Measurements from ENCODE around the gene NINJ1. TPM values are rescaled to one million over a fixed set of nuclear protein-coding genes. Genes with fewer than 3 reads are reported as not detected.

Gene NINJ1
- total and polyA plus RNA-seq, 2 donors (not counting 1 experiment from before 2014, with no cell fraction given), result 7.2 to 59.9 TPM

- no peaks in the 10 kb centered on the region for H3K36me3 ChIP-seq (ENCODE audit: control insufficient read depth, insufficient read depth, low read length)
- H3K4me1 ChIP-seq (ENCODE audit: control insufficient read depth, extremely low read depth, insufficient read depth, low read length), result peaks cover 10% of the 10 kb centered on the region
- H3K4me3 ChIP-seq (replicated peaks in 1 of 4; ENCODE audit: control extremely low read depth in 1 of 4, insufficient read depth in 1 of 4, low read depth in 3 of 4, low read length in 4 of 4), result no peak overlapping the region
- H3K9ac ChIP-seq (ENCODE audit: insufficient read depth, low read length), result no peak overlapping the region
- H3K27ac ChIP-seq (ENCODE audit: insufficient read depth, low read length), result no peak overlapping the region
- no peaks in the 10 kb centered on the region for H3K27me3 ChIP-seq (ENCODE audit: control insufficient read depth, insufficient read depth, low read length)
- TF ChIP-seq EZH2 (IDR thresholded peaks at IDR 0.05; ENCODE audit: low read length, missing control alignments), result no peak
- TF ChIP-seq, protein P1, sequence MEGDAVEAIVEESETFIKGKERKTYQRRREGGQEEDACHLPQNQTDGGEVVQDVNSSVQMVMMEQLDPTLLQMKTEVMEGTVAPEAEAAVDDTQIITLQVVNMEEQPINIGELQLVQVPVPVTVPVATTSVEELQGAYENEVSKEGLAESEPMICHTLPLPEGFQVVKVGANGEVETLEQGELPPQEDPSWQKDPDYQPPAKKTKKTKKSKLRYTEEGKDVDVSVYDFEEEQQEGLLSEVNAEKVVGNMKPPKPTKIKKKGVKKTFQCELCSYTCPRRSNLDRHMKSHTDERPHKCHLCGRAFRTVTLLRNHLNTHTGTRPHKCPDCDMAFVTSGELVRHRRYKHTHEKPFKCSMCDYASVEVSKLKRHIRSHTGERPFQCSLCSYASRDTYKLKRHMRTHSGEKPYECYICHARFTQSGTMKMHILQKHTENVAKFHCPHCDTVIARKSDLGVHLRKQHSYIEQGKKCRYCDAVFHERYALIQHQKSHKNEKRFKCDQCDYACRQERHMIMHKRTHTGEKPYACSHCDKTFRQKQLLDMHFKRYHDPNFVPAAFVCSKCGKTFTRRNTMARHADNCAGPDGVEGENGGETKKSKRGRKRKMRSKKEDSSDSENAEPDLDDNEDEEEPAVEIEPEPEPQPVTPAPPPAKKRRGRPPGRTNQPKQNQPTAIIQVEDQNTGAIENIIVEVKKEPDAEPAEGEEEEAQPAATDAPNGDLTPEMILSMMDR (conservative IDR thresholded peaks at IDR 0.05 in 1 of 2, IDR thresholded peaks at IDR 0.05 in 1 of 2; ENCODE audit: low read depth in 1 of 2, low read length in 2 of 2), result no peak
- no peaks in the 10 kb centered on the region for H4K20me1 ChIP-seq (ENCODE audit: control insufficient read depth, extremely low read depth, insufficient read depth, low read length)
- DNase-seq (ENCODE audit: low read depth in 2 of 2), result no peak
- H3K4me2 ChIP-seq (ENCODE audit: extremely low read depth, insufficient read depth, low read length), result no peak overlapping the region
- H3K79me2 ChIP-seq (ENCODE audit: control insufficient read depth, insufficient read depth, low read length), result no peaks in the 10 kb centered on the region
- no peaks in the 10 kb centered on the region for H3K9me3 ChIP-seq (ENCODE audit: control insufficient read depth, insufficient read depth, low read depth, low read length)
- no peak overlapping the region for H2AFZ ChIP-seq (ENCODE audit: low read length)
Observed at GRCh38 chr9:93091056-93091452, 43.0 kb downstream of the NINJ1 start.

DNA sequence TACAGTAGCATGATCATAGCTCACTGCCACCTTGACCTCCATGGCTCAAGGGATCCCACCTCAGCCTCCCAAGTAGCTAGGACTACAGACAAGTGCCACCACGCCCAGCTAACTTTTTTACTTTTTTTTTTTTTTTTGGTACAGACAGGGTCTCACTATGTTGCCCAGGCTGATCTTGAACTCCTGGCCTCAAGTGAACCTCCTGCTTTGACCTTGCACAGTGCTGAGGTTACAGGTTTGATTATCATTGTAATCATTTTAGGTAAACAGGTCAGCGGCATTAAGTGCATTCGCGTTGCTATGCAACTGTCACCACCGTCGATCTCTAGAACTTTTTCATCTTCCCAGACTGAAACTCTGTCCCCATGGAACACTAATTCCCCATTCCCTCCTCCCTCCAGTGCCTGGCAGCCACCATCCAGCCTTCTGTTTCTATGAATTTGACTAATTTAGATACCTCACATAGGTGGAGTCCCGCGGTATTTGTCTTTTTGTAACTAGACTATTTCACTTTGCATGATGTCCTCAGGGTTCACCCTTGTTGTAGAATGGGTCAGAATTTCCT is 43.9 kb downstream of the NINJ1 start:
- peaks cover 10% of the 10 kb centered on the region for H3K4me1 ChIP-seq (ENCODE audit: control insufficient read depth, extremely low read depth, insufficient read depth, low read length)
- H3K36me3 ChIP-seq (ENCODE audit: control insufficient read depth, insufficient read depth, low read length), result no peaks in the 10 kb centered on the region
- no peaks in the 10 kb centered on the region for H3K79me2 ChIP-seq (ENCODE audit: control insufficient read depth, insufficient read depth, low read length)
- H3K4me2 ChIP-seq (ENCODE audit: extremely low read depth, insufficient read depth, low read length), result no peak overlapping the region
- H3K9me3 ChIP-seq (ENCODE audit: control insufficient read depth, insufficient read depth, low read depth, low read length), result no peaks in the 10 kb centered on the region
- no peaks in the 10 kb centered on the region for H4K20me1 ChIP-seq (ENCODE audit: control insufficient read depth, extremely low read depth, insufficient read depth, low read length)
- no peak overlapping the region for H3K4me3 ChIP-seq (replicated peaks in 1 of 4; ENCODE audit: control extremely low read depth in 1 of 4, insufficient read depth in 1 of 4, low read depth in 3 of 4, low read length in 4 of 4)
- no peak overlapping the region for H2AFZ ChIP-seq (ENCODE audit: low read length)
- no peak overlapping the region for H3K27ac ChIP-seq (ENCODE audit: insufficient read depth, low read length)
- no peaks in the 10 kb centered on the region for H3K27me3 ChIP-seq (ENCODE audit: control insufficient read depth, insufficient read depth, low read length)
- DNase-seq (ENCODE audit: low read depth in 2 of 2), result no peak
- no peak overlapping the region for H3K9ac ChIP-seq (ENCODE audit: insufficient read depth, low read length)
- TF ChIP-seq, protein P1 (conservative IDR thresholded peaks at IDR 0.05 in 1 of 2, IDR thresholded peaks at IDR 0.05 in 1 of 2; ENCODE audit: low read depth in 1 of 2, low read length in 2 of 2), result no peak
- no peak for TF ChIP-seq EZH2 (IDR thresholded peaks at IDR 0.05; ENCODE audit: low read length, missing control alignments)

DNA sequence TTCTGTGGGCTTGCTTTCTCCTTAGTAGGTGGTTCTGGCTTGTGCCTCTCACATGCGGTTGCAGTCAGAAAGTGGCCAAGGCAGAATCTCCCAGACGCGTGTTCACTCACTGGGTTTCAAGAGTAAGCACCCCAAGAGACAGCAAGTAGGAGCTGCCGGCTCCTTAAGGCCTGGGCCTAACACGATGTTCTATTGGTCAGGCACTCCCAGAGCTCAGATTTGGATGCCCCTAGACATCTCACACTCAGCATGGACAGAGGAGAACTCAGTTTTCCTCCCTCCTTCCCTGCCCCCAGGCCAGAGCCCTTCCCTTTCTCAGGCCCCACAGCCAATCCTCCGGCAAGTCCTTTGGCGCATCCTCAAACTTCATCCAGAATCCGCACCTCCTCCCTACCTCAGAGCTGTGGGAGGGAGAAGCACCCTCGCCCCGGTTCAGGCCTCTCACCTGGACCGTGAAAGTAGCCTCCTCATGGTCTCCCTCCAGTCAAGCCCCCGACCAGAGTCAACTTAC is 44.5 kb downstream of the NINJ1 start:
- TF ChIP-seq, protein P1 (conservative IDR thresholded peaks at IDR 0.05 in 1 of 2, IDR thresholded peaks at IDR 0.05 in 1 of 2; ENCODE audit: low read depth in 1 of 2, low read length in 2 of 2), result no peak
- TF ChIP-seq EZH2 (IDR thresholded peaks at IDR 0.05; ENCODE audit: low read length, missing control alignments), result no peak
- H3K9me3 ChIP-seq (ENCODE audit: control insufficient read depth, insufficient read depth, low read depth, low read length), result no peaks in the 10 kb centered on the region
- H2AFZ ChIP-seq (ENCODE audit: low read length), result no peak overlapping the region
- no peak overlapping the region for H3K4me2 ChIP-seq (ENCODE audit: extremely low read depth, insufficient read depth, low read length)
- no peak overlapping the region for H3K4me3 ChIP-seq (replicated peaks in 1 of 4; ENCODE audit: control extremely low read depth in 1 of 4, insufficient read depth in 1 of 4, low read depth in 3 of 4, low read length in 4 of 4)
- H4K20me1 ChIP-seq (ENCODE audit: control insufficient read depth, extremely low read depth, insufficient read depth, low read length), result no peaks in the 10 kb centered on the region
- no peaks in the 10 kb centered on the region for H3K36me3 ChIP-seq (ENCODE audit: control insufficient read depth, insufficient read depth, low read length)
- H3K79me2 ChIP-seq (ENCODE audit: control insufficient read depth, insufficient read depth, low read length), result no peaks in the 10 kb centered on the region
- H3K4me1 ChIP-seq (ENCODE audit: control insufficient read depth, extremely low read depth, insufficient read depth, low read length), result peaks cover 7% of the 10 kb centered on the region
- no peaks in the 10 kb centered on the region for H3K27me3 ChIP-seq (ENCODE audit: control insufficient read depth, insufficient read depth, low read length)
- no peak overlapping the region for H3K27ac ChIP-seq (ENCODE audit: insufficient read depth, low read length)
- DNase-seq (ENCODE audit: low read depth in 2 of 2), result no peak
- no peak overlapping the region for H3K9ac ChIP-seq (ENCODE audit: insufficient read depth, low read length)
